HG03139 (cell line): Measurements from ENCODE around the gene LEPROT.
"Not testable (repeated sequence)": the region's sequence is repeated elsewhere in the genome, so short reads cannot be mapped to it uniquely, and the experiment has no call there.

Source experiments
- ATAC-seq: cut with Tn5 transposase; IDR thresholded peaks from one replicate; pipeline ENCODE4 v1.9.1; 2021; ENCODE audit not compliant: unreplicated experiment

LEPROT gene, protein sequence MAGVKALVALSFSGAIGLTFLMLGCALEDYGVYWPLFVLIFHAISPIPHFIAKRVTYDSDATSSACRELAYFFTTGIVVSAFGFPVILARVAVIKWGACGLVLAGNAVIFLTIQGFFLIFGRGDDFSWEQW

GRCh38 chr1:65420590-65421350 is at the start of gene LEPROT, which contains the start of gene LEPR:
LEPROT (plus strand) TSS chr1:65420668; CDS start chr1:65420725, 57 bp downstream.
LEPR (plus strand) TSS chr1:65420668; CDS start chr1:65565566, 144,898 bp downstream.
- ATAC-seq, result no peak

- no peak for ATAC-seq
Measured at GRCh38 chr1:65371544-65371943, 48.9 kb upstream of the LEPROT start.

DNA sequence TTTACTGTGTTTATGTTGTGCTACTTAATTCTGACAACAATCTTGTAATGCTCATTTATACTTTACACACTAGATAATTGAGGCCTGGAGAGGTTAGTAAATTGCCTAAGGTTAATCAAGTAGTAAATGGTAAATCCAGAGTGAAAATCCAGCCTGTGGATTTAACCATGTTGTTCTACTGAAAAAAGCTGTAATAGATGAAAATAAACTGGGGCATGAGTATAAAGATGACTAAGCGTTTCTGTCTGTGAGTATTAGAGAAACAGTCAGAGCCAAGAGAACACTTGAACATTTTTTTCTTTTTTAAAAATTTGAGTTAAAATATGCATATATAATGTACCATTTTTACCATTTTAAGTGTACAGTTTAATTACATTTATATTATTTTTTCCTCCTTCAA is 47.9 kb upstream of the LEPROT start:
- ATAC-seq, result no peak

- ATAC-seq, result no peak
Measured at GRCh38 chr1:65377496-65378246, 42.8 kb upstream of the LEPROT start.

DNA sequence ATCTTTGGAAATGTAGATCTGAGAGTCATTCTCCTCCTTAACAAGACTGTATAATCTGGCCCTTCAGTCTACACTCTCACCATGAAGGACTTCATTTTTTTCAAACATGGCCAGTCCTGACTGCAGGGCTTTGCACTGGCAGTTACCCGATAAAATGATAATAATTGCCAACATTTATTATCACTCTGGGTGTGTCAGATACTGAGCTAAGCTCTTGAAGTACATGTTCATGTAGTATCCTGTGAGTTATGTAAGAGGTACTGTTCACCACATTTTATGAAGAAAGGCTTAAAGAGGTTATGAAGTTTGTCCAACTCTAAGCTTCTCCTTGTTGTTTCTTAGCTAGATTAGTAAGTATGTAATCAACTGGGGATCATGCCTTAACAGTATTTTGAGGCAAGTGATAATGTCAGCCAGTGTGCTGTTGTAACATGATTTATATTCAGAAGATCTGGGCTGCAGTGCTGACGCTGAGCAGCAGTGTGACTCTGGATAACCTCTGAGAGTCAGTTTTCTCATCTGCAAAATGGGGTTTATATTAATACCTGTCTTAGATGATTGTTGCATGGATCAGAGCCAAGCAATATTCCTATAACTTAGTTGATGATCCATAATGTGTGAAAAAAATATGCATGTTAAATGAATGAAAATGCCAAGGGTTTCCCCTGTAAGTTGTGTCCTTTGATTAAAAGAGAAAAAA is 42.1 kb upstream of the LEPROT start:
- ATAC-seq, result no peak

- ATAC-seq, result not testable (repeated sequence)
Measured at GRCh38 chr1:65384426-65384825, 36.0 kb upstream of the LEPROT start.

DNA sequence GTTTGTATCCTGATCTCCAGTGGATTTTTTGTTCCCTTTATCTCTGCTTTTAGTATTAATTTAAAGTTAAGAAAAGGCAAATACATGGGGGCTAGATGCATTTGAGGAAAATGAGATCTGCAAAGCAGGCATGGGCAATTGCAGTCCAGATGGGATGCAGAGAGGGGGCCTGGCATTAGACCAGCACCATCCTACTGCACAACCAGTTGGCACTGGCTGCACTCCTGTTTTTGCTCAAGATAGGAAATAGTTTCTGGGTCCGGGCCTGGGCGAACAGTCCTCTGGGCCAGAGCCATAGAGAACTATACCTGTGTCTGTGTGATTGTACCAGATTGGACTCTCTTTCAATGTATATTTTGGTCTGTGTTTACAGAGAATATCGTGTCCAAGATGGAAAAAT is 34.0 kb upstream of the LEPROT start:
- no peak for ATAC-seq

GRCh38 chr1:65387821-65388220 is 32.6 kb upstream of the LEPROT start:
- no peak for ATAC-seq

DNA sequence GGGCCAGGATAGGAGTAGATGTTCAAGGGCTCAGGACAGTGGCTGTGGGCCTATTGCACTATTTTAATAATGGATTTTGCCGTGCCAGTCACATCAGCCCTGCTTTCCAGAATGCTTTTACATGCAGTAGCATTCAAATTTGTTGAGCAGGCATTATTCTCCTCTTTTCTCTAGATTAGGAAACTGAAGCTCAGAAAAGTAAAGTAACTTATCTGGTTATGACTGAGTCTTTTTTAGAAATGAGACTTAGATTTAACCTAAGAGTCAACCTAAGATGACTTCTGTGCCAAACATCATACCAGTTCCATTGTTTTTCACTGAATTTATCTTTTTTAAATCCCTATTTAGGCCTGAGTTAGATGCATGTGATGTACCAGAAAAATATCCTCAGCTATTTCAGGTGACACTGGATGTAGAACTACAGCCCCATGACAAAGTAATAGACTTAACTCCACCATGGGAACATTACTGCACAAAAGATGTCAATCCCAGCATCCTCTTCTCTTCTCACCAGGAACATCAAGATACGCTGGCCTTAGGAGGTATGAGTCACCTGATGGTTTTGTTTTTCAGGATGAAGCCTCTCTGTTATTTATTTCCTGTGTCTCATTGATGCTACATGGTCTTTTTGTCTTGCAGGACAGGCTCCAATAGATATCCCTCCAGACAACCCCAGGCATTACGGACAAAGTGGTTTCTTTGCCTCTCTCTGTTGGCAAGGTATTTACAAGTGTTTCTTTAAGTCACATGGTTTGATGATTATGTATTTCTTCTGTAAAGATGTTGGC is 31.4 kb upstream of the LEPROT start:
- ATAC-seq, result no peak

DNA sequence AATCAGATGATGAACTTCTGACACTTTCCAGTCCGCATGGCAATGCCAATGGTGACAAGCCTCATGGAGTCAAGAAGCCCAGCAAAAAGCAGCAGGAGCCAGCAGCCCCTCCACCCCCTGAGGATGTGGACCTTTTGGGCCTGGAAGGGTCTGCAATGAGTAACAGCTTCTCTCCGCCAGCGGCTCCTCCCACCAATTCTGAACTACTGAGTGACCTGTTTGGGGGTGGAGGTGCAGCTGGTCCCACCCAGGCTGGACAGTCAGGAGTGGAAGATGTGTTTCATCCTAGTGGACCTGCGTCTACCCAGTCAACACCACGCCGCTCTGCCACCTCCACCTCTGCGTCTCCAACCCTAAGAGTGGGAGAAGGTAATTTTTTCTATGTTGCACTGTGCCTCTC is 28.0 kb upstream of the LEPROT start:
- ATAC-seq, result no peak

DNA sequence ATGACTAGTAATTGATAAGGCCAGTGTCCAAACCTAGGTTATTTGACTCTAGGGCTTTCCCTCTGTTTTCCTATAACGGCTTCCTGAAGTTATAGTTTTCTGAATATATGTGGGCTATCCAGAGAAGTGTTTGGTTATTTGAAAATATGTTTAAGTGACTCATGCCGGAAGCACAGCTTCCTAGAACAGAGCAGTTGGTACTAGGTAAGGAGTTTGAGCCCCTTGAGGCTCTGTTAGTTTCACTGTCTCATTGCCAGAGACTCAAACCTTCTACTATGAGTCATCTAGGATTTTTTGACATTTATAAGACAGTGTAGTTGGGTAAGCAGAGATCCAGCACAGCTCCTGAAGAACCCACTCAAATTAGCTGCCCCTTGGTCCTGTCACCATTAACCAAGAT is 27.1 kb upstream of the LEPROT start:
- peak; percentile 80 for ATAC-seq

GRCh38 chr1:65393928-65394327 is 26.5 kb upstream of the LEPROT start:
- ATAC-seq, result no peak

- no peak for ATAC-seq
Measured at GRCh38 chr1:65395887-65396612, 24.4 kb upstream of the LEPROT start.

DNA sequence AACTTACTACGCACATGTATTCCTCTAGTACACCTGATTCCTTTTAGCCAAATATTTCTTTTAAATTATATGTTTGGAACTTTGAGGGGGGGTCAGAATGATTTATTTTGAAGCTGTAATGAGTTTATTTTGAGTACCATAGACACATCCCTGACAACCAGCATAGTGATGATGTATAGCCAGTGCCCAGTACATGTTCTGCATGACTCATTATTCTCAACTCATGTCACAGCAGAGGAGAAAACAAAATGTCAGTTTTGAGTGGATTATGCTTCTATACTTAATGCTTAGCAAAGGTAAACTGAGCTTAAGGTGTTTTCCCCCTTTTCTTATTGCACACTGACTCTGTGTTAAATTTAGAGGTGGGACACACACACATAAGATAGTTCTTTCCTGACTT is 22.4 kb upstream of the LEPROT start:
- no peak for ATAC-seq

GRCh38 chr1:65399003-65399402 is 21.5 kb upstream of the LEPROT start:
- ATAC-seq, result no peak

DNA sequence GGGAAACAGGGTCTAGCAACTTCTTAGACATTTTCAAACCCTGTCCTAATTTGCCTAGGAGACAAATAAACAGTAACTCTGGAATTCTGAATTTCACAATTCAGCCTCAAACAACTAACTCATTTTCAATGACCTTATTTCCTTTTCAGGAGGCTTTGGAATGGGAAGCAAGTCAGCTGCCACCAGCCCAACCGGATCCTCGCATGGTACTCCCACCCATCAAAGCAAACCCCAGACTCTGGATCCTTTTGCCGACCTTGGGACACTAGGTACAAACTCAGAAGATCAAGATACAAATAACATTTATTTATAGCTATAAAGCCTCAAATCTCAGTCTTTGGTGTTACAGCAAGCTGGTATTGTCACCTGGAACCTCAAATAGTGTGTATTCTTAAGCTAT is 18.9 kb upstream of the LEPROT start:
- no peak for ATAC-seq

GRCh38 chr1:65404941-65405340 is 15.5 kb upstream of the LEPROT start:
- ATAC-seq, result no peak

- ATAC-seq, result no peak
Measured at GRCh38 chr1:65407877-65408276, 12.6 kb upstream of the LEPROT start.

DNA sequence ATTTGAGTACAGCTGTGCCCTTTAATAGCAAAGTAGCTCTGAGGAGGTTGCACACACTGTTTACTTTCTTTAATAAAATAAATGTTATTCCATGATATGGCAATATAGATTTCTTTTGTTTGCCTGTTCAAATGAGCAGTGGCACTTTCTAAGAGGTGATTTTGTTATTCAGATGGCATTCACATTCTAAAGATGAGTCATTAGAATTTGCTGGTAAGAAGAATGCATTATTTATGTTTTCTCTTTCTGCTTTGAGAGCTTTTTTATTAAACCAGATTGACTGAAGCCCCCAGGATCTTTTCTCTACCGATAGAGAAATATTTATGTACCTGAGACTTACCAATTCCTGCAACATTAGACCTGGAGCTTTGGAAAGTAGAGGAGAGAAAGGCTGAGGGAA is 11.2 kb upstream of the LEPROT start:
- no peak for ATAC-seq

DNA sequence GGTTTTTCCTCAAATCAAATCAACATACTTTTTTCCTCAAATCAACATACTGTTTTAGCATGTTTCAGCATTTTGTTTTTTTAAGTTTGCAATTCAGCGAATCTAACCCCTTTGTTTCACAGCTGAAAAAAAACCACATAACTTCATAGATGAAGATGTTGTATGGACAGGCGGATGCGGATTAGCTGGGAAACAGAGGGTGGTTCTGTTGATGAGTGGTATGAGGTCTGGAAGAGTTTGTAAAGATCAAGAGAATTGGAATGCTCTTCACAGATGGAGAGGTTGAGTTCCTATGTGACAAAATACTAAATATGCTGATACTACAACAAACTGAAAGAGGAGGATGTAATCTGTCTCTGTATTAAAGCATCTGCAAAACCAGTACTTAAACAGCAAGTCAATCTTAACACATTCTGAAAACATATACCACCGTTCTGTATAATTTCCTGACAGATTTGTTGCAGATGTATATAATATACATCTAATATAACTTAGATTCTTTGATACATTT is 10.6 kb upstream of the LEPROT start:
- no peak for ATAC-seq
